ENCODE data around the gene CLPTM1. TPM values are rescaled to one million over a fixed set of nuclear protein-coding genes. Genes with fewer than 3 reads are reported as not detected.

CLPTM1 gene
- total and polyA plus RNA-seq, 2 of the 8 experiments (the other 6 are each of a cell fraction or from before 2014, with no cell fraction given): 84.8 to 108 TPM

DNA sequence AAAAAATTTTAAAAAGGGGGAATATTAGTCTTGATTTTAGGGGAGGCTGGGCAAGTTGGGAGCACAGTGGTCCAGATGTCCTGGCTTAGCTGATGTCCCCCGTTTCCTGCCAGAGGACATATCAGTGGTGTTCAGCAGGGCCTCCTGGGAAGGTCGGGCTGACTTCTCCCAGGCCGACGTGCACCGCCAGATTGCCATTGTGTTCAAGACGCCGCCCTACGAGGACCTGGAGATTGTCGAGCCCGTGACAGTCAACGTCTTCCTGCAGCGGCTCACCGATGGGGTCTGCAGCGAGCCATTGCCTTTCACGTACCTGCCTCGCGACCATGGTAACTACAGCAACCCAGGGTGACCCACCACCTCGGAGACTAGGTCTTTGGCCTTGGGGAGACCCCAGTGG lies 77.2 kb downstream of the CLPTM1 start:
- Histone ChIP-seq H4K8ac (ENCODE audit: extremely low read depth, insufficient read depth, low read length) (no peak overlapping the region), H3K36me3 (ENCODE audit: control insufficient read depth in 2 of 4, insufficient read depth in 4 of 4, low read length in 3 of 4) (peaks cover 0 to 11% (median 2%) of the 10 kb centered on the region in 4 experiments; a peak in 3 of 8 replicates), H3K27ac (ENCODE audit: low read depth, low read length) (no peak overlapping the region), H3K14ac (ENCODE audit: insufficient read length) (no peak overlapping the region), H2AFZ (ENCODE audit: low read length) (no peak overlapping the region), H3K79me1 (ENCODE audit: low read depth, low read length) (no peaks in the 10 kb centered on the region), H2BK5ac (ENCODE audit: low read depth, low read length) (no peak overlapping the region), H4K20me1 (replicated peaks in 1 of 2; ENCODE audit: control insufficient read depth in 1 of 2, insufficient read depth in 2 of 2, low read length in 2 of 2) (no peaks in the 10 kb centered on the region), H3K23ac (ENCODE audit: insufficient read length) (no peak overlapping the region), H3K4ac (replicated peaks; ENCODE audit: insufficient read length, low read depth, low read length) (no peak overlapping the region), H3K4me2 (ENCODE audit: insufficient read depth in 1 of 2, low read depth in 2 of 2, low read length in 2 of 2) (no peak overlapping the region), H3K9me3 (ENCODE audit: insufficient read depth in 2 of 2, low read depth in 1 of 2, low read length in 1 of 2) (no peaks in the 10 kb centered on the region), H2BK120ac (replicated peaks; ENCODE audit: low read depth, low read length) (no peak overlapping the region), H4K91ac (replicated peaks; ENCODE audit: insufficient read length, low read length) (no peak overlapping the region), H3K9ac (replicated peaks in 1 of 4; ENCODE audit: extremely low read depth in 1 of 4, low read depth in 3 of 4, low read length in 3 of 4) (no peak overlapping the region), H2BK15ac (ENCODE audit: low read length) (no peak overlapping the region), H3K4me3 (ENCODE audit: extremely low read depth in 1 of 4, insufficient read depth in 2 of 4, low read depth in 3 of 4, low read length in 4 of 4) (no peak overlapping the region), H2BK12ac (ENCODE audit: low read depth, low read length) (no peak overlapping the region), H3K4me1 (replicated peaks in 1 of 4; ENCODE audit: control insufficient read depth in 3 of 4, insufficient read depth in 4 of 4, low read length in 3 of 4) (no peaks in the 10 kb centered on the region), H3K27me3 (replicated peaks in 1 of 4; ENCODE audit: control insufficient read depth in 3 of 4, extremely low read depth in 1 of 4, insufficient read depth in 3 of 4, low read length in 3 of 4) (no peaks in the 10 kb centered on the region), H3K18ac (ENCODE audit: extremely low read depth, low read length) (no peak overlapping the region), H2BK20ac (ENCODE audit: low read length) (no peak overlapping the region), H4K5ac (ENCODE audit: insufficient read length, low read depth, low read length) (no peak overlapping the region), H3K79me2 (ENCODE audit: control insufficient read depth in 1 of 2, insufficient read depth in 2 of 2, low read length in 2 of 2) (no peaks in the 10 kb centered on the region), H3K23me2 (ENCODE audit: low read depth, low read length) (no peaks in the 10 kb centered on the region), H2AK5ac (ENCODE audit: low read depth, low read length) (no peak overlapping the region), H3K56ac (replicated peaks; ENCODE audit: insufficient read length, low read depth, low read length) (no peak overlapping the region)
- FAIRE-seq: no peak
- CTCF ChIA-PET (ENCODE audit: partially characterized antibody): interaction anchor here (1.1 to 1.6 kb wide), 4 partner anchors 18 to 116 kb away, joined by 3 to 5 read pairs (median 4); no protein-coding TSS in a partner anchor
- POLR2A ChIA-PET (ENCODE audit: partially characterized antibody): interaction anchor here (1.6 kb wide), 1 partner anchor 19 kb away, joined by 3 read pairs; no protein-coding TSS in a partner anchor
- 93% methylated on average over 18 of the region's 18 CpGs; no CpG with 5 or more reads in 1 of the 2 experiments for WGBS, 2 experiments (ENCODE audit: extremely low coverage in 1 of 2, insufficient coverage in 1 of 2, insufficient read length in 1 of 2, insufficient replicate concordance in 2 of 2, low coverage in 1 of 2, low lambda C conversion rate in 2 of 2, missing lambda C conversion rate in 1 of 2)
- TF ChIP-seq, protein P1, sequence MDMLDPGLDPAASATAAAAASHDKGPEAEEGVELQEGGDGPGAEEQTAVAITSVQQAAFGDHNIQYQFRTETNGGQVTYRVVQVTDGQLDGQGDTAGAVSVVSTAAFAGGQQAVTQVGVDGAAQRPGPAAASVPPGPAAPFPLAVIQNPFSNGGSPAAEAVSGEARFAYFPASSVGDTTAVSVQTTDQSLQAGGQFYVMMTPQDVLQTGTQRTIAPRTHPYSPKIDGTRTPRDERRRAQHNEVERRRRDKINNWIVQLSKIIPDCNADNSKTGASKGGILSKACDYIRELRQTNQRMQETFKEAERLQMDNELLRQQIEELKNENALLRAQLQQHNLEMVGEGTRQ (IDR thresholded peaks at IDR 0.05; ENCODE audit: low read length): no peak
- no peak for TF ChIP-seq RNF2 (IDR thresholded peaks at IDR 0.05; ENCODE audit: borderline replicate concordance, low read depth, low read length, missing control alignments, poor library complexity, severe bottlenecking)
- no peak for DNase-seq (ENCODE audit: low read depth in 1 of 2, low spot score in 2 of 2)
